Upper lobe of left lung (tissue), 4 donors: Measurements from ENCODE around the gene RASAL2.

Experiments used
- EP300 ChIP-seq, 4 donors: sonication (generic); formaldehyde crosslinking; IDR thresholded peaks; one replicate each; pipeline ENCODE4 v1.5.1; 2017; ENCODE audit warnings: antibody characterized with exemption in 4 of 4, control low read depth in 2 of 4
- POLR2A ChIP-seq, 4 donors: fragments of 450-650 bp; IDR thresholded peaks; one replicate each; pipeline ENCODE4 v1.5.1; 2016 to 2017; ENCODE audit warnings: antibody characterized with exemption in 4 of 4, mild to moderate bottlenecking in 2 of 4
- POLR2AphosphoS5 ChIP-seq, 2 donors: sonication (generic); formaldehyde crosslinking; IDR thresholded peaks; one replicate each; pipeline ENCODE4 v1.5.1; 2017; ENCODE audit warnings: antibody characterized with exemption in 2 of 2
- TF ChIP-seq, protein P1 (sequence below), 6 experiments: fragments of 450-650 bp in 4 of 6; fragments of 200-600 bp in 2 of 6; sonication (generic) in 2 of 6; IDR thresholded peaks; one replicate each; pipeline ENCODE4 v1.5.1; 2016 to 2019; ENCODE audit warnings: antibody characterized with exemption in 6 of 6

DNA sequence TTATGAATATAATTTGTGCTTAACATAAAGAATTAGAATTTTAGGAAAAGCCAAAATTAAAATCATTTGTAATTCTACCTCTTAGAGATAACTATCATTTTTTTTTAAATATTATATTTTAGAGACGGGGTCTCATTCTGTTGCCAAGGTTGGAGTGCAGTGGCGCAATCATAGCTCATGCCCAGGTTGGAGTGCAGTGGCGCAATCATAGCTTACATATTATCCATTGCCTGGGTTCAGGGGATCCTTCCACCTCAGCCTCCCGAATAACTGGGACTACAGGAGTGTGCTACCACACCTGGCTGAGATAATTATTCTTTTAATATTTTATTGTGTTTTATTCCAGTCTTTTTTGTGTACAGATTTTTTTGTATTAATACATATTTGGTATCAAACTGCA, 8.3 kb downstream of the RASAL2 start:
- no peak for TF ChIP-seq POLR2AphosphoS5 (IDR thresholded peaks at IDR 0.05)
- TF ChIP-seq, protein P1, sequence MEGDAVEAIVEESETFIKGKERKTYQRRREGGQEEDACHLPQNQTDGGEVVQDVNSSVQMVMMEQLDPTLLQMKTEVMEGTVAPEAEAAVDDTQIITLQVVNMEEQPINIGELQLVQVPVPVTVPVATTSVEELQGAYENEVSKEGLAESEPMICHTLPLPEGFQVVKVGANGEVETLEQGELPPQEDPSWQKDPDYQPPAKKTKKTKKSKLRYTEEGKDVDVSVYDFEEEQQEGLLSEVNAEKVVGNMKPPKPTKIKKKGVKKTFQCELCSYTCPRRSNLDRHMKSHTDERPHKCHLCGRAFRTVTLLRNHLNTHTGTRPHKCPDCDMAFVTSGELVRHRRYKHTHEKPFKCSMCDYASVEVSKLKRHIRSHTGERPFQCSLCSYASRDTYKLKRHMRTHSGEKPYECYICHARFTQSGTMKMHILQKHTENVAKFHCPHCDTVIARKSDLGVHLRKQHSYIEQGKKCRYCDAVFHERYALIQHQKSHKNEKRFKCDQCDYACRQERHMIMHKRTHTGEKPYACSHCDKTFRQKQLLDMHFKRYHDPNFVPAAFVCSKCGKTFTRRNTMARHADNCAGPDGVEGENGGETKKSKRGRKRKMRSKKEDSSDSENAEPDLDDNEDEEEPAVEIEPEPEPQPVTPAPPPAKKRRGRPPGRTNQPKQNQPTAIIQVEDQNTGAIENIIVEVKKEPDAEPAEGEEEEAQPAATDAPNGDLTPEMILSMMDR (IDR thresholded peaks at IDR 0.05): no peak
- no peak for TF ChIP-seq EP300 (IDR thresholded peaks at IDR 0.05)
- no peak for TF ChIP-seq POLR2A (IDR thresholded peaks at IDR 0.05)
